ENCODE results near the gene RRP1B.

DNA sequence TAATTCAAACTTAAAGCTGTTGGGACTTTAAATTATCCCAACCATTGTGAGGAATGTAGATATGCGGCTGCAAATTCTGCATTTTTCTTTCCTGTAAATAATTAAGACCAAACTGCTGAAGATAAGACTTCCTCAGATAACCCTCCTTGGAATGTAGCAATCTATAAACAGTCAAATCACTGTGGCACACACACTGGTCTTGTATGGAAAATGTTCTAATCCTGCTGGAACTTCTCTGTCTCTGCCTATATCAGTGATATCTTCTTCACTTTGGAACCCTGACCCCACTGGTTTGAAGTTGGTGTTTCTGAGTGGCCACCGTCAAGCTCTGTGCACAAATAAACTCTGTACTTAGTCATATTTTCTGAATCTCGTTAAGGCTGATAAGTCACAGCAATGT is 33.0 kb upstream of the RRP1B start:
- TF ChIP-seq EZH2phosphoT487 (IDR thresholded peaks at IDR 0.05; ENCODE audit: borderline replicate concordance, low read length), result no peak
- TF ChIP-seq, protein P1, sequence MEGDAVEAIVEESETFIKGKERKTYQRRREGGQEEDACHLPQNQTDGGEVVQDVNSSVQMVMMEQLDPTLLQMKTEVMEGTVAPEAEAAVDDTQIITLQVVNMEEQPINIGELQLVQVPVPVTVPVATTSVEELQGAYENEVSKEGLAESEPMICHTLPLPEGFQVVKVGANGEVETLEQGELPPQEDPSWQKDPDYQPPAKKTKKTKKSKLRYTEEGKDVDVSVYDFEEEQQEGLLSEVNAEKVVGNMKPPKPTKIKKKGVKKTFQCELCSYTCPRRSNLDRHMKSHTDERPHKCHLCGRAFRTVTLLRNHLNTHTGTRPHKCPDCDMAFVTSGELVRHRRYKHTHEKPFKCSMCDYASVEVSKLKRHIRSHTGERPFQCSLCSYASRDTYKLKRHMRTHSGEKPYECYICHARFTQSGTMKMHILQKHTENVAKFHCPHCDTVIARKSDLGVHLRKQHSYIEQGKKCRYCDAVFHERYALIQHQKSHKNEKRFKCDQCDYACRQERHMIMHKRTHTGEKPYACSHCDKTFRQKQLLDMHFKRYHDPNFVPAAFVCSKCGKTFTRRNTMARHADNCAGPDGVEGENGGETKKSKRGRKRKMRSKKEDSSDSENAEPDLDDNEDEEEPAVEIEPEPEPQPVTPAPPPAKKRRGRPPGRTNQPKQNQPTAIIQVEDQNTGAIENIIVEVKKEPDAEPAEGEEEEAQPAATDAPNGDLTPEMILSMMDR (conservative IDR thresholded peaks at IDR 0.05; ENCODE audit: low read depth, low read length), result no peak
- no peak for TF ChIP-seq EZH2 (IDR thresholded peaks at IDR 0.05; ENCODE audit: low read length, unreplicated experiment)

All from PC-3 (cell line).